Dermis microvascular lymphatic vessel endothelial cell (primary cell): ENCODE data around the gene AGAP5. TPM values are rescaled to one million over a fixed set of nuclear protein-coding genes. Genes with fewer than 3 reads are reported as not detected.

Experiments used
- DNase-seq, 2 donors: peaks; one replicate each; pipeline versions ENCODE4 v3.0.0 to v3.0.0-alpha.2; 2010; ENCODE audit warnings: low read depth in 2 of 2
- total RNA-seq: library from RNA; depleted of rRNA; stranded (reverse); fragments of >200 nt; gene quantifications from 2 replicates; pipeline ENCODE4 v1.2.1, GENCODE V29; 2014

Gene AGAP5
- total RNA-seq, 1 donor from 2014 or later, result 0.90 TPM

GRCh38 chr10:73628405-73628804, 69.5 kb downstream of the AGAP5 start:
- no peak for DNase-seq

GRCh38 chr10:73627300-73627699, 70.6 kb downstream of the AGAP5 start:
- DNase-seq, result no peak

- peak; percentile 96 to 97 for DNase-seq
Observed at GRCh38 chr10:73625884-73626752, 71.8 kb downstream of the AGAP5 start.

GRCh38 chr10:73625004-73625883, 72.7 kb downstream of the AGAP5 start:
- DNase-seq, result peak in 1 of 2 donors; percentile 31

Other genes starting within 250 kb of the AGAP5 start
- gene PPP3CB, start 202.1 kb downstream of the AGAP5 start, total RNA-seq, result 7.2 and 11.4 TPM in 2 replicates
- gene USP54, start 106.8 kb downstream of the AGAP5 start, total RNA-seq, result 5.2 and 5.8 TPM in 2 replicates
- gene MYOZ1, start 56.6 kb downstream of the AGAP5 start, total RNA-seq, result not detected in 2 replicates
- gene SYNPO2L, start 42.1 kb downstream of the AGAP5 start, total RNA-seq, result not detected in 2 replicates
- 48.4 and 58.4 TPM in 2 replicates for gene SEC24C, start 46.3 kb upstream of the AGAP5 start, total RNA-seq
- 18.1 and 25.3 TPM in 2 replicates for gene CHCHD1, start 83.9 kb upstream of the AGAP5 start, total RNA-seq
- 37.7 and 55.0 TPM in 2 replicates for gene ZSWIM8, start 87.5 kb upstream of the AGAP5 start, total RNA-seq
- 3.7 and 7.6 TPM in 2 replicates for gene NDST2, start 113.5 kb upstream of the AGAP5 start, total RNA-seq
- gene CAMK2G, start 176.4 kb upstream of the AGAP5 start, total RNA-seq, result 20.9 and 24.8 TPM in 2 replicates
- 7.0 and 11.8 TPM in 2 replicates for gene PLAU, start 213.0 kb upstream of the AGAP5 start, total RNA-seq